Raji (cell line): ENCODE results near the gene ERC1.

Source experiments
- POLR2A ChIP-seq: IDR thresholded peaks from 2 replicates; pipeline ENCODE4 v1.6.1; 2011; ENCODE audit warnings: low read depth, low read length, control low read depth; ENCODE audit not compliant: insufficient read depth

ERC1 gene

GRCh38 chr12:1287446-1287975 lies 296.5 kb downstream of the ERC1 start:
- TF ChIP-seq POLR2A, result no peak

- TF ChIP-seq POLR2A, result no peak
These were observed 297.3 kb downstream of the ERC1 start for GRCh38 chr12:1288333-1288732.

DNA sequence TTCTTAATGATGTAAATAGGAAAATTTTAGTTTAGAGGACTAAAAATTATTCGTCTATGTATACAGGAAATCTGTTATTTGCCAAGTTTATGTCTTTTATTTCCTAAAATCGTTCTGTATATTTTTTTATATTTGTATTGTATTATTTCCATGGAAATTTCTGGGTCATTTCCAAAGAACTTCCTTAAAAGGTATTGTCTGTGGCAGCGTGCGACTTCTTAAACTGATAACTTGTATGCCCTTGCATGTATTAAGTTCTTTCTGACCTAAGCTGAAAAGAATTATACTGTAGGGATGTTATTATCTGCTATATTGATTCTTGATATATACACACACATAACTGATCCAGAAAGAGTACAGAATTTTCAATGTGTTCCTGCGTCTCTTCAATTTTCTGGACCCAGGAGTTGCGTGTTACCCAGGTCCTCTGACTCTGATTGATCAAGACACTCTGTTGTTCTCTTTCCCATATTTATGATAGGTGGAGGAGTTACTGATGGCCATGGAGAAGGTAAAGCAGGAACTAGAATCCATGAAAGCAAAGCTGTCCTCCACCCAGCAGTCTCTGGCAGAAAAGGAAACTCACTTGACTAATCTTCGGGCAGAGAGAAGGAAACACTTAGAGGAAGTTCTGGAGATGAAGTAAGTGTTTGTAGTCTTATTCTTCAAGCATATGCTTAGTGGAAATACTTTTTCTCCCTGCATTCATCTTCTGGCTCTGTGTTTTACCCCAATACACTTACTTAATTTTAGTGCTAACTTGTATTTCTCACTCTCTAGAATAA lies 298.5 kb downstream of the ERC1 start:
- TF ChIP-seq POLR2A, result no peak

- no peak for TF ChIP-seq POLR2A
These were observed 299.7 kb downstream of the ERC1 start for GRCh38 chr12:1290716-1291115.

DNA sequence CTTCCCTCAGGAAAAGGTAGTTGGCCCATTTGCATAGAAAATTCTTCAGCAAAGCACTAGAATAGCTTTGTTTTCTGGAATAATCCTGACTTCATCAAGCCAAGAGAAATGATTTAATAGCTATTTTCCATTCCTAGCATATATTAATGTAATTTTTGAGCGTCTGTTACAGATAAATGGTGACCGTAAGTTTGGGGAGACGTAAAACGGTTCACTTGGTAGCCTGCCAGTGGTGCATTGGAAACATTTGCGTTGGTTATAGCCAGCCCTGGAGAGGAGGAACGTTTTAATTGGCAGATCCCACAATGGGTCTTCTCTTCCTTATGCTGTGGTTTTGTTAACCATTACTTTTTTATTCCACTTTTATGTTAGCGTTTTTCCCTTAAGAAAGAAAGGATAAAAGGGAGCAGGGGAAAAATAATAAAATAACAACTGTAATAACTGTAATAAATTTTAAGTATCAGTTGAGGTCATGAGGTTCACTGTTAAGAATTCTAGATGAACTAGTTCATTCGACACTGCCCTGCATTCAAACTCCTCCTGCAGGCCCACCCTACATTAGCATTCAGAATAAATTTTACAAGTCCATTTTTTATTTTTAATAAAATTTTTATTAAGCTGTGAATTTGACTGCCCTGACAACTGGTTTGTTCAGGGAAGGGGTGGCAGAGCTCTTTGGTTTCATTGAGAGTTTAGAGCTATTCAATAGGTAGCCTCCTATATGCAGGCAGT lies 300.7 kb downstream of the ERC1 start:
- no peak for TF ChIP-seq POLR2A

GRCh38 chr12:1293901-1294300 lies 302.9 kb downstream of the ERC1 start:
- TF ChIP-seq POLR2A, result no peak

DNA sequence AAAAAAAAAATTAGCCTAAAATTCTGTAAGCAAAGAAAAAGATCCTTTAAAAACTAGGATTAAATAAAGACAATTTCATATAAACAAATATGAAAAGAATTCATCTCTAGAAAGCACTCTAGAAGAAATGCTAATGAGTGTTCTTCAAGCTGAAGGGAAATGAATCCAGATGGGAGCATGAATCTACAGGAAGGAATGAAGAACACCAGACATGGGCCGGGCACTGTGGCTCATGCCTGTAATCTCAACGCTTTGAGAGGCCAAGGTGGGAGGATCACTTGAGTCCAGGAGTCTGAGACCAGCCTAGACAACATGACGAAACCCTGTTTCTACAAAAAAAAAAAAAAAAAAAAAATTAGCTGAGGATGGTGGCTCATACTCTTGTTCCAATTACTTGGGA lies 306.2 kb downstream of the ERC1 start:
- no peak for TF ChIP-seq POLR2A

DNA sequence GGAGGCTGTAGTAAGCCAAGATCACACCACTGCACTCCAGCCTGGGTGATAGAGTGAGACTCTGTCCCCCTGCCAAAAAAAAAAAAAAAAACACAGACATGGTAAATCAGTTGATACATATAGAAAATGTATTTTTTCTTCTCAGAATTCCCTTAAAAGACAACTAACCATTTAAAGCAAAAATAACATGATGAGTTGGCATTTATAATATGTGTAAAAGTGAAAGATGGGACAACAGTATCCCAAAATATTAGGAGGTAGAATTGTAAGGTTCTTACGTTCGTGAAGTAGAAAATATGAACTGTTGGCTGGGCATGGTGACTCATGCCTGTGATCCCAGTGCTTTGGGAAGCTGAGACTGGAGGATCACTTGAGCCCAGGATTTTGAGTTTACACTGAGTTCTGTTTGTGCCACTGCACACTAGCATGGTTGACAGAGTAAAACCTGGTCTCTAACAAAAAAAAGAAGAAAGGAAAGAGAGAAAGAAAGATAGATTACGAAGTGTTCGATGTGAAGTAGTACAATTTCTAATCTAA lies 306.7 kb downstream of the ERC1 start:
- TF ChIP-seq POLR2A, result no peak

- no peak for TF ChIP-seq POLR2A
These were observed 309.4 kb downstream of the ERC1 start for GRCh38 chr12:1300460-1300859.

DNA sequence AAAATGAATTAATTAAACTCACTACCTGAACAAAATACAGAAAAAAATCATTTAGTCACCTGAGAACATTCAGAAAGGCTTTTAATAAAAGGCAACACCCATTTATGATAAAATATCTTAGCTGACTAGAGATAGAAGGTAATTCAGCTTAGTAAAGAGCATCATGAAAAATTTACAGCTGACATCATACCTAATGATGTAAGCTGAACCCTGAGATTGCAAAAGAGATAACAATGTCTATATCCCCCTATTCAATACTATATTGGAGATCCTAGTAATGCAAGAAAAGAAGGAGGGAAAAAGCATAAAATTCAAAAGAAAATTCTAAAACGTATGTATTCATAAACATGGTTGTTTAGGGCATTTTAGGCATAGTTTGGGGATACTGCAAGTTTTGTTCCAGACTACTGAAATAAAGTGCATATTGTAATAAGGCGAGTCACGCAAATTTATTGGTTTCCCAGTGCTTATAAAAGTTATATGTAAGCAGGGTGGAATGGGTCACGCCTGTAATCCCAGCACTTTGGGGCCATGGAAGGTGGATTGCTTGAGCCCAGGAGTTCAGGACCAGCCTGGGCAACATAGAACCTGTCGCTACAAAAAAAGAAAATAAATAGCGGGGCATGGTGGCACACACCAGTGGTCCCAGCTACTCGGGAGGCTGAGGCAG lies 311.3 kb downstream of the ERC1 start:
- no peak for TF ChIP-seq POLR2A

DNA sequence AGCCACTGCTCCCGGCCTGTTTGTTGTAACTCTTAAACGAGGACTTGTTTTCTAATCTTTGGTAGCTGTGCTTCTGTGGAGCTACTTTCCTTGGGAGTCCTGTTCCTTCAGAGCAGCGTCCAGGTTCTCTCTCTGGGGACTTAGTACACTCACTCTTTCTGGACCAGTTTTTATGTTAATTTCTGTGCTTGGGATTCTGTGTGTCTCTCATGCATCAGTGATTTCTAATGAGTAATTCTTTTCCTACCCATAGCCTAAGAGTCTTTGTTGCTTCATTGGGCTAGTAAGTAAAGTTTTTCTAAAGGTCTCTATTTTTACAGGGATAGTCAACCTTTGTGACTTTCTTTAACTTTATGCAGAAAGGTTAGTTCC lies 314.0 kb downstream of the ERC1 start:
- no peak for TF ChIP-seq POLR2A

DNA sequence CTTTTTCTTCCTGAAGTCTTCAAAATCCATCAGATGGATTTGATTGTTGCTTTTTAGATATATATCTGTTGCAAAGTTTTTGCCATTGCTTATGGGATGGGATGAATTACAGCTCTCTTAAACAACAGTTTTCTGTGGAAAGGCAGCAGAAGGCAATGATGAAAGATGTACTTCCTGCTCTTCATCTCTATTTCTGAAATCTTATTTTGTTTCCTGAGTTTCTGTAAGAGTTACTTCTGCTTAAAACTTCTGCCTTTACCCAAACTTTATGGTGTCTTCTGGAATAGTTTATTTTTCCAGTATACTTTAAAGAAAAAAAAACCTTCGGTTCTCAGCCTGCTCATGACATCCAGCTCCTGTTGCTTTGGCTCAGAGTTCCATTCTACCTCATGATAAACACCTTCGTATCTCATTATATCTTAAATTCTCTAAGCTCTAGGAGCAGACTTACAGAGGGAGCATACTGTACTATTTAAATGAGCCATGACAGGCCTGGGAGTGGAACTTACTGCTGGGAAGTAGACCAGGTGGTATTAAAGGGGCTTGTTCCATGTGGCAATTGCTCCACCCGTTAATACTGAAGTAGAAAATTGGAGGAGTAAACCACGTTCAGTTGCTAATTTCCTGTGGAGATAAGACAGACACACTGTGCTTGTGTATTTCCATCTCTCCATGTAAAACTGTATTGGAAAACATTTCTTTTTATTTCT lies 314.9 kb downstream of the ERC1 start:
- no peak for TF ChIP-seq POLR2A

DNA sequence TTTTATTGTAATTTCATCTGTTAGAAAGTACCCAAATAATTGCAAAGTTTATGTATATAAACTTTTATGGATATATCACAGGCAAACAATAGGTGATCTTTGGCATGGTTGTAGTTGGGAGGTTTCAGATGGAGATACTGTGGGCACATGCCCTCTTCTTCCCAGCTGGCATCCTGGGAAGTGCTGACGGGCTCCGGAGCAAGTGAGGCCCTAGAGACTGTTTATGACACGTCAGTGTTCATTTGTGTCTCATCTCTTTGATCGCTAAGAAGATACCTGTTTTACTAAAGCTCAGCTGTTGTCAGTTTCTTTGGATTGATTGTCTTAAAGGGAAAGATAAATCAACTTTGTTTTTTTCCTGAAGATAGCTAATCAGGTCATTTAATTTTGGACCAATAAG lies 315.8 kb downstream of the ERC1 start:
- TF ChIP-seq POLR2A, result no peak

DNA sequence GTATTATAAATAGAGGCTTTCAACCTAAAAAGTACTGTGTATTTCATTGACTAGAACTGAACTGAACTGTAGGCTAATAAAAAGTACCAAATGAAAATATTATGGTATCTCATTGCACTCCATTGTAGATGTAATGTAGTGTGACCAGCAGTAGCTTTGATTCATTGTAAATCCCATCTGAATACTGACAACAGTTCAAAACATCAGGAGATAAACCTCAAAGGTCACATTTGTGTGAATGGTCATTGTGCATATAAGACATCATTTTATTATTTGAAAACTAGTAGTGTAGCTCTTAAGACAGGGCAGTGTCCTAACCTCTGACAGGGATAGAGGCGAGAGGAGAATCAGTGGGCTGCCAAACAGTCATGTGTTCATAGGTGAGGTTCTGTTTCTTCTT lies 316.8 kb downstream of the ERC1 start:
- no peak for TF ChIP-seq POLR2A

DNA sequence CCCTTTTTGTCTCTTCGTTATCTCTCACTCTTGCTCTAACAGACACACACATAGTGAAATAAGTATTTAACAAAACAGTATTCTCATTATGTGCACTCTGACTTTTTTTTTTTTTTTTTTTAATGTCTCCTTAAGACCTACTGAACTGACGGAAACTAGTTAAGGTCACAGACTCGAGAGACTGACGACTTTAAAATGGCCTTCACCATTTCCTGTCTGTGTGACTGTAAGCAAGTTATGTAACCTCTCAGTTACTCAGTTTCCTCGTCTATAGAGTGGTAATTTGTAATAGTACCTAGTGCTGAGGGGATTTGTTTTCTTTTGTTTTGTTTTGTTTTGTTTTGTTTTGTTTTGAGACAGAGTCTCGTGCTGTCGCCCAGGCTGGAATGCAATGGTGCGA lies 318.6 kb downstream of the ERC1 start:
- TF ChIP-seq POLR2A, result no peak

DNA sequence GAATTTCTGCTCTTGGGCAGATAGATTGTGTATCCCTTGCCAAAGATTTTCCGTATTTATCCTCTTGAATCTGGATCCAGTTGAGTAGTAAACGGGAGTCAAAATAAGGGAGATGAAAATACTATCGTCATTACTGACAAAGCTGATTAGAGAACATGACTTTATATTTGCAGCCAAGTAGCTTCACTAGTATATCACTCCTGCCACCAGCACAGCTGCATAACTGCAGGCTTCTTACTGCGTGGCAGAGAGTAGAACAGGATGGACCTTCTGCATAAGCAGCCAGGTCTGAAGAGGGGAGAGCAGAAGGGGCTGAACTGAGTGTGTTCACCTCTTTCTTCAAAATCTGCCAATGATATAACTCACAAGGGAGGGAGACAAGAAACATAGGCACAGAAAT lies 319.6 kb downstream of the ERC1 start:
- TF ChIP-seq POLR2A, result no peak

DNA sequence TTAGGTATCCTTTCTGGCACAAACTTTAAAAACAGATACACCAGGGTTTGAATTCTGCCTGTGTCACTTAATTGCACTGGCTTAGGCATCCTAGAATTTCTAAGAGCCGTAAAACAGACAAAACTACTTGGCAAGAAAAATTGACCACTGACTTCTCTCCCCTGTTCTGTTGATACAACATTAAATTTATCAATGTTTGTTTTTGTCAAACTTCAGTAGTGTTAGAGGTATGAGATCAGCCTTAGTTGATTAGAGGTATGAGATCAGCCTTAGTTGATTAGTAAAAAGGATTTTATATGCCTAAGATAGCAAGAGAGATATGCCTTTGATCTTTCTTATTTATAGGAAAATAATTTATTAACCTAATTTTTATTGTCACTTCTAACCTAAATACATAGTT lies 320.1 kb downstream of the ERC1 start:
- TF ChIP-seq POLR2A, result no peak
